Spleen (tissue), 7 donors: ENCODE results near the gene ECI1.

Source experiments
- CTCF ChIP-seq, 11 experiments: fragments of 200-600 bp in 7 of 11; fragments of 450-650 bp in 4 of 11; sonication (generic) in 4 of 11; IDR thresholded peaks in 8 of 11; conservative IDR thresholded peaks in 3 of 11; 1 replicate in 7 of 11; 2 replicates in 4 of 11; pipeline versions ENCODE4 v1.4.0 to v1.8.0; 2016 to 2021; ENCODE audit warnings: antibody characterized with exemption in 11 of 11, inconsistent platforms in 4 of 11, mild to moderate bottlenecking in 1 of 11
- POLR2A ChIP-seq, 3 donors: fragments of 450-650 bp; IDR thresholded peaks; one replicate each; pipeline ENCODE4 v1.5.1; 2017; ENCODE audit warnings: antibody characterized with exemption in 3 of 3, mild to moderate bottlenecking in 1 of 3
- POLR2AphosphoS5 ChIP-seq, 3 donors: sonication (generic); formaldehyde crosslinking; IDR thresholded peaks; one replicate each; pipeline ENCODE4 v1.5.1; 2017; ENCODE audit warnings: antibody characterized with exemption in 3 of 3
- donor health status: DM: no; HTN: no; CAD: no; lungs with moderate emphysema.
- donor health status: DM: no; HTN: no; CAD: no.
- donor health status: DM: no; HTN: no; CAD: no.

GRCh38 chr16:2206780-2207433 is 44.5 kb downstream of the ECI1 start:
- no peak for TF ChIP-seq CTCF (IDR thresholded peaks at IDR 0.05 in 8 of 11, conservative IDR thresholded peaks at IDR 0.05 in 3 of 11)
- no peak for TF ChIP-seq POLR2A (IDR thresholded peaks at IDR 0.05)
- TF ChIP-seq POLR2AphosphoS5 (IDR thresholded peaks at IDR 0.05) = peak in 1 of 3 donors; percentile 43
